Coronary artery (tissue), 2 donors: ENCODE data around the gene RGS6.

Source experiments
- DNase-seq: peaks from one replicate; pipeline ENCODE4 v3.0.0-alpha.2; 2017; ENCODE audit warnings: low spot score
- H3K27ac ChIP-seq, 2 donors: fragments of 200-600 bp; sonication (generic); one replicate each; pipeline ENCODE4 v1.5.1; 2016 to 2019
- H3K4me3 ChIP-seq: fragments of 200-600 bp; sonication (generic); 2 replicates; pipeline ENCODE4 v1.5.1; 2016; ENCODE audit warnings: mild to moderate bottlenecking, moderate library complexity
- CTCF ChIP-seq: fragments of 200-600 bp; sonication (generic); IDR thresholded peaks from one replicate; pipeline ENCODE4 v1.5.1; 2019; ENCODE audit warnings: antibody characterized with exemption

The RGS6 gene

GRCh38 chr14:72169521-72169920 is 237.3 kb downstream of the RGS6 start:
- H3K4me3 ChIP-seq = no peak overlapping the region
- H3K27ac ChIP-seq = no peak overlapping the region
- TF ChIP-seq CTCF = no peak
- no peak for DNase-seq

- DNase-seq = no peak
- no peak overlapping the region for H3K27ac ChIP-seq
- TF ChIP-seq CTCF = no peak
- no peak overlapping the region for H3K4me3 ChIP-seq
Observed at GRCh38 chr14:72172049-72172448, 239.8 kb downstream of the RGS6 start.

- no peak for TF ChIP-seq CTCF
- DNase-seq = no peak
- H3K4me3 ChIP-seq = no peak overlapping the region
- no peak overlapping the region for H3K27ac ChIP-seq
Observed at GRCh38 chr14:72172597-72172996, 240.4 kb downstream of the RGS6 start.

GRCh38 chr14:72173038-72173720 is 240.9 kb downstream of the RGS6 start:
- DNase-seq = no peak
- no peak for TF ChIP-seq CTCF

GRCh38 chr14:72177251-72177650 is 245.0 kb downstream of the RGS6 start:
- DNase-seq = no peak
- Histone ChIP-seq H3K4me3 (no peak overlapping the region), H3K27ac (no peak overlapping the region)
- TF ChIP-seq CTCF = no peak

More at GRCh38 chr14:72173038-72173720, 240.9 kb downstream of the RGS6 start:
- Histone ChIP-seq H3K4me3 (no peak overlapping the region), H3K27ac (no peak overlapping the region)

- DNase-seq = no peak
- Histone ChIP-seq H3K27ac (no peak overlapping the region), H3K4me3 (no peak overlapping the region)
- no peak for TF ChIP-seq CTCF
Observed at GRCh38 chr14:72178517-72178916, 246.3 kb downstream of the RGS6 start.

- no peak for TF ChIP-seq CTCF
- DNase-seq = no peak
- Histone ChIP-seq H3K4me3 (no peak overlapping the region), H3K27ac (peak overlapping the region in 1 of 2 donors; percentile 21)
Observed at GRCh38 chr14:72182708-72183432, 250.6 kb downstream of the RGS6 start.
